H1 (cell line): ENCODE results near the gene TMEM86B. TPM values are rescaled to one million over a fixed set of nuclear protein-coding genes. Genes with fewer than 3 reads are reported as not detected.

Experiments
- CTCF ChIA-PET: fragments of 300-600 bp; sonication (Branson Sonifier 250); formaldehyde crosslinking; loops from one replicate; lab custom pipeline; 2021; ENCODE audit not compliant: partially characterized antibody; lab: Charles Lee
- POLR2A ChIA-PET: fragments of 300-600 bp; sonication (Branson Sonifier 250); formaldehyde crosslinking; loops from one replicate; lab custom pipeline; 2021; ENCODE audit warnings: inconsistent platforms; ENCODE audit not compliant: partially characterized antibody; lab: Charles Lee
- DNase-seq, 2 experiments: peaks; one replicate each; pipeline versions ENCODE4 v3.0.0 to v3.0.0-alpha.2; 2010 to 2022; ENCODE audit warnings: low spot score in 2 of 2, low read depth in 1 of 2, mixed read lengths in 1 of 2
- FAIRE-seq: peaks from 2 replicates; lab custom pipeline; 2011; peaks lifted over from hg19 to GRCh38; lab: Jason Lieb, UNC
- H2AFZ ChIP-seq: 2 replicates; pipeline ENCODE4 v1.8.1; 2012; ENCODE audit warnings: low read length, inconsistent platforms
- H2AK5ac ChIP-seq: 2 replicates; pipeline ENCODE4 v1.6.1; 2013; ENCODE audit warnings: low read depth, low read length
- H2BK120ac ChIP-seq: replicated peaks from 2 replicates; pipeline ENCODE3; 2013; ENCODE audit warnings: low read depth, low read length, inconsistent platforms
- H2BK12ac ChIP-seq: 2 replicates; pipeline ENCODE4 v1.6.1; 2013; ENCODE audit warnings: low read depth, low read length
- H2BK15ac ChIP-seq: 2 replicates; pipeline ENCODE4 v1.6.1; 2013; ENCODE audit warnings: low read length
- H2BK20ac ChIP-seq: 2 replicates; pipeline ENCODE4 v1.6.1; 2013; ENCODE audit warnings: low read length
- H2BK5ac ChIP-seq: 2 replicates; pipeline ENCODE4 v1.6.1; 2013; ENCODE audit warnings: low read depth, low read length
- H3K14ac ChIP-seq: 2 replicates; pipeline ENCODE4 v1.6.1; 2013; ENCODE audit warnings: inconsistent platforms; ENCODE audit not compliant: insufficient read length
- H3K18ac ChIP-seq: 2 replicates; pipeline ENCODE4 v1.6.1; 2013; ENCODE audit warnings: low read length; ENCODE audit errors: extremely low read depth
- H3K23ac ChIP-seq: 2 replicates; pipeline ENCODE4 v1.6.1; 2013; ENCODE audit warnings: inconsistent platforms; ENCODE audit not compliant: insufficient read length
- H3K23me2 ChIP-seq: 2 replicates; pipeline ENCODE4 v1.6.1; 2013; ENCODE audit warnings: low read depth, low read length
- H3K27ac ChIP-seq: 2 replicates; pipeline ENCODE4 v1.6.1; 2011; ENCODE audit warnings: low read depth, low read length, inconsistent platforms
- H3K27me3 ChIP-seq, 4 experiments: replicated peaks in 1 of 4; 1 replicate in 1 of 4; 2 replicates in 3 of 4; pipeline versions ENCODE4 v1.6.1 to v1.8.1; 2011 to 2013; ENCODE audit warnings: low read length in 3 of 4, mild to moderate bottlenecking in 3 of 4, inconsistent platforms in 2 of 4, mixed read lengths in 2 of 4, moderate library complexity in 1 of 4; ENCODE audit not compliant: control insufficient read depth in 3 of 4, insufficient read depth in 3 of 4; ENCODE audit errors: extremely low read depth in 1 of 4
- H3K36me3 ChIP-seq, 4 experiments: 2 replicates each; pipeline versions ENCODE4 v1.6.1 to v1.8.1; 2011 to 2013; ENCODE audit warnings: mild to moderate bottlenecking in 4 of 4, low read length in 3 of 4, moderate library complexity in 2 of 4, control low read depth in 1 of 4, inconsistent platforms in 1 of 4; ENCODE audit not compliant: insufficient read depth in 4 of 4, control insufficient read depth in 2 of 4
- H3K4ac ChIP-seq: replicated peaks from 2 replicates; pipeline ENCODE3; 2013; ENCODE audit warnings: low read length, low read depth, mixed read lengths, inconsistent platforms; ENCODE audit not compliant: insufficient read length
- H3K4me1 ChIP-seq, 4 experiments: replicated peaks in 1 of 4; 1 replicate in 1 of 4; 2 replicates in 3 of 4; pipeline versions ENCODE4 v1.6.1 to v1.8.1; 2011 to 2013; ENCODE audit warnings: low read length in 3 of 4, inconsistent platforms in 2 of 4, mixed read lengths in 1 of 4; ENCODE audit not compliant: insufficient read depth in 4 of 4, control insufficient read depth in 3 of 4
- H3K4me2 ChIP-seq, 2 experiments: 2 replicates each; pipeline versions ENCODE4 v1.6.1 to v1.8.1; 2011 to 2013; ENCODE audit warnings: low read depth in 2 of 2, low read length in 2 of 2, control low read depth in 1 of 2, inconsistent platforms in 1 of 2, mild to moderate bottlenecking in 1 of 2; ENCODE audit not compliant: insufficient read depth in 1 of 2
- H3K4me3 ChIP-seq, 4 experiments: fragments of 200-600, 300-600 bp in 1 of 4; sonication (generic), shearing (Covaris generic), sonication (Bioruptor Twin) in 1 of 4; 2 replicates each; pipeline versions ENCODE4 v1.5.1 to v1.8.1; 2011 to 2016; ENCODE audit warnings: low read length in 4 of 4, low read depth in 3 of 4, control low read depth in 2 of 4, inconsistent platforms in 2 of 4, mild to moderate bottlenecking in 2 of 4, mixed read lengths in 1 of 4, moderate library complexity in 1 of 4; ENCODE audit not compliant: insufficient read depth in 2 of 4; ENCODE audit errors: extremely low read depth in 1 of 4
- H3K56ac ChIP-seq: replicated peaks from 2 replicates; pipeline ENCODE3; 2013; ENCODE audit warnings: low read depth, mild to moderate bottlenecking, mixed read lengths, low read length, inconsistent platforms; ENCODE audit not compliant: insufficient read length
- H3K79me1 ChIP-seq: 2 replicates; pipeline ENCODE4 v1.6.1; 2013; ENCODE audit warnings: low read depth, low read length, control low read depth
- H3K79me2 ChIP-seq, 2 experiments: 2 replicates each; pipeline versions ENCODE4 v1.6.1 to v1.8.1; 2012 to 2013; ENCODE audit warnings: low read length in 2 of 2, mild to moderate bottlenecking in 2 of 2, inconsistent platforms in 1 of 2; ENCODE audit not compliant: insufficient read depth in 2 of 2, control insufficient read depth in 1 of 2
- H3K9ac ChIP-seq, 4 experiments: replicated peaks in 1 of 4; 1 replicate in 1 of 4; 2 replicates in 3 of 4; pipeline versions ENCODE4 v1.6.1 to v1.8.1; 2011 to 2013; ENCODE audit warnings: low read depth in 3 of 4, low read length in 3 of 4, control low read depth in 2 of 4, mild to moderate bottlenecking in 2 of 4, moderate library complexity in 2 of 4, inconsistent platforms in 1 of 4; ENCODE audit errors: extremely low read depth in 1 of 4
- H3K9me3 ChIP-seq, 2 experiments: 2 replicates each; pipeline versions ENCODE4 v1.6.1 to v1.8.1; 2012 to 2013; ENCODE audit warnings: mild to moderate bottlenecking in 2 of 2, moderate library complexity in 2 of 2, control low read depth in 1 of 2, inconsistent platforms in 1 of 2, low read depth in 1 of 2, low read length in 1 of 2, mixed read lengths in 1 of 2; ENCODE audit not compliant: insufficient read depth in 2 of 2
- H4K20me1 ChIP-seq, 2 experiments: replicated peaks in 1 of 2; 2 replicates each; pipeline versions ENCODE3 to v1.8.1; 2011 to 2013; ENCODE audit warnings: inconsistent platforms in 2 of 2, low read length in 2 of 2, mild to moderate bottlenecking in 1 of 2; ENCODE audit not compliant: insufficient read depth in 2 of 2, control insufficient read depth in 1 of 2
- H4K5ac ChIP-seq: 2 replicates; pipeline ENCODE4 v1.6.1; 2013; ENCODE audit warnings: low read length, low read depth, mixed read lengths, inconsistent platforms; ENCODE audit not compliant: insufficient read length
- H4K8ac ChIP-seq: 2 replicates; pipeline ENCODE4 v1.8.0; 2013; ENCODE audit warnings: mild to moderate bottlenecking, moderate library complexity, low read length, inconsistent platforms; ENCODE audit not compliant: insufficient read depth; ENCODE audit errors: extremely low read depth
- H4K91ac ChIP-seq: replicated peaks from 2 replicates; pipeline ENCODE3; 2013; ENCODE audit warnings: low read length, mixed read lengths, inconsistent platforms; ENCODE audit not compliant: insufficient read length
- ASH2L ChIP-seq: fragments of 200-600, 300-600 bp; sonication (generic); IDR thresholded peaks from one replicate; pipeline ENCODE4 v1.7.1; 2017; ENCODE audit warnings: low read length
- HDAC2 ChIP-seq, 2 experiments: fragments of 300-600 bp in 1 of 2; sonication (generic) in 1 of 2; IDR thresholded peaks; 2 replicates each; pipeline ENCODE4 v1.6.1; 2011 to 2012; ENCODE audit warnings: low read depth in 2 of 2, low read length in 2 of 2, mild to moderate bottlenecking in 2 of 2, moderate library complexity in 2 of 2, borderline replicate concordance in 1 of 2, inconsistent platforms in 1 of 2
- JUND ChIP-seq: IDR thresholded peaks from 2 replicates; pipeline ENCODE4 v1.6.1; 2011; ENCODE audit warnings: mild to moderate bottlenecking, improper control_type of control experiment, low read length
- KDM1A ChIP-seq: fragments of 200-600, 300-600 bp; sonication (generic); IDR thresholded peaks from 2 replicates; pipeline ENCODE4 v1.7.1; 2016; ENCODE audit warnings: mild to moderate bottlenecking, low read length, borderline replicate concordance
- KDM4A ChIP-seq: IDR thresholded peaks from one replicate; pipeline ENCODE4 v1.7.1; 2012; ENCODE audit warnings: low read depth, mild to moderate bottlenecking, moderate library complexity, low read length, inconsistent platforms; ENCODE audit not compliant: severe bottlenecking
- WGBS, 2 experiments: shearing (Covaris generic) in 1 of 2; methylation state at CpG; one replicate each; pipeline versions ENCODE4 v1.1.6 to v1.1.7; 2013 to 2015; ENCODE audit warnings: low lambda C conversion rate in 2 of 2, mixed read lengths in 2 of 2, inconsistent platforms in 1 of 2, low coverage in 1 of 2, missing lambda C conversion rate in 1 of 2; ENCODE audit not compliant: insufficient replicate concordance in 2 of 2, insufficient coverage in 1 of 2, insufficient read length in 1 of 2; ENCODE audit errors: extremely low coverage in 1 of 2, missing lambda C conversion rate in 1 of 2; 5-methylcytosine and 5-hydroxymethylcytosine counted together
- polyA plus RNA-seq, 7 experiments: library from polyadenylated mRNA; depleted of rRNA in 3 of 7; stranded (reverse) in 5 of 7; unstranded in 2 of 7; fragments of >200 nt in 5 of 7; fragments of 200-250 nt in 2 of 7; gene quantifications; 1 replicate in 5 of 7; 2 replicates in 1 of 7; 4 replicates in 1 of 7; pipeline versions ENCODE4 v1.2.1 to v1.2.3, GENCODE V29; 2011 to 2013; ENCODE audit warnings: missing spikeins in 2 of 7, mixed read lengths in 2 of 7
- total RNA-seq: library from RNA; stranded (reverse); fragmentation: NEBNext Ultra II Directional; extraction: Animal tissue kit (Norgen Biotek cat#: 25700); gene quantifications from 2 replicates; pipeline ENCODE4 v1.2.1, GENCODE V29; 2021
- TF ChIP-seq, protein P1 (sequence below): IDR thresholded peaks from 2 replicates; pipeline ENCODE4 v1.6.1; 2011; ENCODE audit warnings: low read length, improper control_type of control experiment
- TF ChIP-seq, protein P2 (sequence below), 3 experiments: IDR thresholded peaks; 1 replicate in 2 of 3; 2 replicates in 1 of 3; pipeline versions ENCODE4 v1.5.1 to v1.6.1; 2011; ENCODE audit warnings: low read length in 3 of 3, mild to moderate bottlenecking in 3 of 3, inconsistent platforms in 2 of 3, low read depth in 1 of 3, moderate library complexity in 1 of 3; ENCODE audit not compliant: insufficient read depth in 1 of 3; ENCODE audit errors: control extremely low read depth in 1 of 3

The TMEM86B gene
- total and polyA plus RNA-seq, 2 of the 8 experiments (the other 6 are each of a cell fraction or from before 2014, with no cell fraction given), result 2.0 to 2.9 TPM

DNA sequence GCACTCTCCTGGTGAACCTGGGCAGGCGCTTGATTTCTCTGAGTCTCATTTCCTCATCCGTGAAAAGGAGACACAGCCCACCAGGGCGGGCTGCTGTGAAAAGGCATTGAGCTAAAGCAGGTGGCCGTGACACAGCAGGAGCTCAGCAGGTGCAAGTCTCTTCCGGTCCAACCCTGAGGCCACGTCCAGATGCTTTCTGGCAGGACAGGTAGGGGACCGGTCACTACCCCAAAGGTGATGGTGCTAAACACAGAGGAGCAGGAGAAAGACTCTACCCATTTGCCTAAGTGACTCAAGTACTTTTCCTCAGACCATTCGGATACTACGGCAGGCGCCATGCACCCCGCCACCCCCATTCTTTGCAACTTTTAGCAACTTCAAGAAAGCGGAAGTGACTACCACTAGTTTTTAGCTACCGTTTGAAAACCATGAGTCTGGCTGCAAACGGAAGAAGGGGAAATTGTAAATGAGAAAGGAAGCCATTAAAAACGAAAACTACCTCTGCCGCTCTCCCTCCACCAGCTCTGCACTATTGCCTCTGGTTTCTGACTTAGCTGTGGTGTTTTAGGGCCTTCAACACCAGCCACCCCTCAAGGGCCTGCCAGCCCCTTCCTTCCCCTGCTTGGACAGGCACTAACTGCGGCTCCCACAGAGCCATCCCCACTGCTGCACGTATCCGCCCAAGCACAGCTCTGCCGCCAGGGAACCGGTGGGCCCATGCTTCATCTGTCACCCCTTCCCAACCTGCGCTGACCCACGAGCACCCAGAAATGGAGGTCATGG is 25.5 kb upstream of the TMEM86B start:
- DNase-seq, result no peak
- TF ChIP-seq, protein P1, sequence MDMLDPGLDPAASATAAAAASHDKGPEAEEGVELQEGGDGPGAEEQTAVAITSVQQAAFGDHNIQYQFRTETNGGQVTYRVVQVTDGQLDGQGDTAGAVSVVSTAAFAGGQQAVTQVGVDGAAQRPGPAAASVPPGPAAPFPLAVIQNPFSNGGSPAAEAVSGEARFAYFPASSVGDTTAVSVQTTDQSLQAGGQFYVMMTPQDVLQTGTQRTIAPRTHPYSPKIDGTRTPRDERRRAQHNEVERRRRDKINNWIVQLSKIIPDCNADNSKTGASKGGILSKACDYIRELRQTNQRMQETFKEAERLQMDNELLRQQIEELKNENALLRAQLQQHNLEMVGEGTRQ, result no peak
- no peak for TF ChIP-seq KDM1A
- no peak for TF ChIP-seq HDAC2 (IDR thresholded peaks at IDR 0.05; ENCODE audit: borderline replicate concordance in 1 of 2, low read depth in 2 of 2, low read length in 2 of 2)
- TF ChIP-seq, protein P2, sequence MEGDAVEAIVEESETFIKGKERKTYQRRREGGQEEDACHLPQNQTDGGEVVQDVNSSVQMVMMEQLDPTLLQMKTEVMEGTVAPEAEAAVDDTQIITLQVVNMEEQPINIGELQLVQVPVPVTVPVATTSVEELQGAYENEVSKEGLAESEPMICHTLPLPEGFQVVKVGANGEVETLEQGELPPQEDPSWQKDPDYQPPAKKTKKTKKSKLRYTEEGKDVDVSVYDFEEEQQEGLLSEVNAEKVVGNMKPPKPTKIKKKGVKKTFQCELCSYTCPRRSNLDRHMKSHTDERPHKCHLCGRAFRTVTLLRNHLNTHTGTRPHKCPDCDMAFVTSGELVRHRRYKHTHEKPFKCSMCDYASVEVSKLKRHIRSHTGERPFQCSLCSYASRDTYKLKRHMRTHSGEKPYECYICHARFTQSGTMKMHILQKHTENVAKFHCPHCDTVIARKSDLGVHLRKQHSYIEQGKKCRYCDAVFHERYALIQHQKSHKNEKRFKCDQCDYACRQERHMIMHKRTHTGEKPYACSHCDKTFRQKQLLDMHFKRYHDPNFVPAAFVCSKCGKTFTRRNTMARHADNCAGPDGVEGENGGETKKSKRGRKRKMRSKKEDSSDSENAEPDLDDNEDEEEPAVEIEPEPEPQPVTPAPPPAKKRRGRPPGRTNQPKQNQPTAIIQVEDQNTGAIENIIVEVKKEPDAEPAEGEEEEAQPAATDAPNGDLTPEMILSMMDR (IDR thresholded peaks at IDR 0.05; ENCODE audit: control extremely low read depth in 1 of 3, insufficient read depth in 1 of 3, low read depth in 1 of 3, low read length in 3 of 3), result no peak
- no peak for TF ChIP-seq KDM4A
- TF ChIP-seq ASH2L, result no peak
- no peak for TF ChIP-seq JUND

More for the DNA sequence above, 25.5 kb upstream of the TMEM86B start:
- H3K9me3 ChIP-seq, result no peaks in the 10 kb centered on the region
- peak overlapping the region; percentile 46; the same call in 1 of the 2 replicates for H2BK5ac ChIP-seq
- ChIA-PET POLR2A (interaction anchor here (1.0 to 5.0 kb wide), 6 partner anchors 13 to 153 kb away, joined by 3 to 23 read pairs (median 4); partner anchors contain the start of gene UBE2S), CTCF (interaction anchor here (0.9 to 4.7 kb wide), 8 partner anchors 11 to 214 kb away, joined by 3 to 32 read pairs (median 4); partner anchors contain the start of gene DNAAF3)
- no peak overlapping the region for H3K14ac ChIP-seq
- no peak overlapping the region for H3K56ac ChIP-seq
- peaks cover 34 to 53% of the 10 kb centered on the region in 2 experiments for H4K20me1 ChIP-seq
- H3K36me3 ChIP-seq, result no peaks in the 10 kb centered on the region
- H3K79me2 ChIP-seq, result peaks cover 17 to 94% of the 10 kb centered on the region in 2 experiments
- no peak overlapping the region for H4K91ac ChIP-seq
- WGBS, 2 experiments, result 82% methylated on average over 23 of the region's 23 CpGs; no CpG with 5 or more reads in 1 of the 2 experiments
- H3K4ac ChIP-seq, result no peak overlapping the region
- H3K23ac ChIP-seq, result no peak overlapping the region
- H3K18ac ChIP-seq, result no peak overlapping the region
- H2BK15ac ChIP-seq, result no peak overlapping the region
- no peaks in the 10 kb centered on the region for H3K27me3 ChIP-seq
- H3K79me1 ChIP-seq, result peaks cover 32% of the 10 kb centered on the region
- no peak overlapping the region for H2BK12ac ChIP-seq
- H3K23me2 ChIP-seq, result peaks cover 7% of the 10 kb centered on the region; the same call in 1 of the 2 replicates
- no peak overlapping the region for H3K9ac ChIP-seq
- no peak overlapping the region for H4K8ac ChIP-seq
- no peak overlapping the region for H4K5ac ChIP-seq
- H2AFZ ChIP-seq, result no peak overlapping the region
- no peak overlapping the region for H2BK120ac ChIP-seq
- H2BK20ac ChIP-seq, result no peak overlapping the region
- no peak for FAIRE-seq
- H3K27ac ChIP-seq, result no peak overlapping the region
- no peak overlapping the region for H2AK5ac ChIP-seq
- H3K4me1 ChIP-seq, result peaks cover 4 to 23% (median 14%) of the 10 kb centered on the region in 4 experiments; a peak in 6 of 7 replicates
- H3K4me2 ChIP-seq, result no peak overlapping the region; a peak in 2 of 4 replicates
- no peak overlapping the region for H3K4me3 ChIP-seq
